GM12878 (cell line): Measurements from ENCODE around the gene SLC39A1.

Source experiments
- CREB1 ChIP-seq: IDR thresholded peaks from 2 replicates; pipeline ENCODE4 v1.6.1; 2012; ENCODE audit warnings: low read depth, mild to moderate bottlenecking, inconsistent platforms
- POLR2AphosphoS5 ChIP-seq: IDR thresholded peaks from 2 replicates; pipeline ENCODE4 v1.6.1; 2011; ENCODE audit warnings: mild to moderate bottlenecking, low read length, inconsistent platforms
- TAF1 ChIP-seq: IDR thresholded peaks from 2 replicates; pipeline ENCODE4 v1.6.1; 2011; ENCODE audit warnings: mild to moderate bottlenecking, low read depth, low read length, borderline replicate concordance
- YY1 ChIP-seq: IDR thresholded peaks from 2 replicates; pipeline ENCODE4 v1.6.1; 2011; ENCODE audit warnings: low read depth, mild to moderate bottlenecking, low read length
- TF ChIP-seq, protein P1 (sequence below), 3 experiments: IDR thresholded peaks in 2 of 3; conservative IDR thresholded peaks in 1 of 3; 2 replicates each; pipeline ENCODE4 v1.5.1; 2011; ENCODE audit warnings: low read depth in 3 of 3, low read length in 3 of 3, mild to moderate bottlenecking in 3 of 3, control low read depth in 2 of 3, moderate library complexity in 2 of 3, inconsistent platforms in 1 of 3, mixed read lengths in 1 of 3; ENCODE audit not compliant: control insufficient read depth in 2 of 3, insufficient read depth in 1 of 3; ENCODE audit errors: extremely low read depth in 1 of 3
- TF ChIP-seq, protein P2 (sequence below): IDR thresholded peaks from 2 replicates; pipeline ENCODE4 v1.6.1; 2011; ENCODE audit warnings: low read depth, mild to moderate bottlenecking, low read length, moderate library complexity, borderline replicate concordance; ENCODE audit errors: extremely low read depth

DNA sequence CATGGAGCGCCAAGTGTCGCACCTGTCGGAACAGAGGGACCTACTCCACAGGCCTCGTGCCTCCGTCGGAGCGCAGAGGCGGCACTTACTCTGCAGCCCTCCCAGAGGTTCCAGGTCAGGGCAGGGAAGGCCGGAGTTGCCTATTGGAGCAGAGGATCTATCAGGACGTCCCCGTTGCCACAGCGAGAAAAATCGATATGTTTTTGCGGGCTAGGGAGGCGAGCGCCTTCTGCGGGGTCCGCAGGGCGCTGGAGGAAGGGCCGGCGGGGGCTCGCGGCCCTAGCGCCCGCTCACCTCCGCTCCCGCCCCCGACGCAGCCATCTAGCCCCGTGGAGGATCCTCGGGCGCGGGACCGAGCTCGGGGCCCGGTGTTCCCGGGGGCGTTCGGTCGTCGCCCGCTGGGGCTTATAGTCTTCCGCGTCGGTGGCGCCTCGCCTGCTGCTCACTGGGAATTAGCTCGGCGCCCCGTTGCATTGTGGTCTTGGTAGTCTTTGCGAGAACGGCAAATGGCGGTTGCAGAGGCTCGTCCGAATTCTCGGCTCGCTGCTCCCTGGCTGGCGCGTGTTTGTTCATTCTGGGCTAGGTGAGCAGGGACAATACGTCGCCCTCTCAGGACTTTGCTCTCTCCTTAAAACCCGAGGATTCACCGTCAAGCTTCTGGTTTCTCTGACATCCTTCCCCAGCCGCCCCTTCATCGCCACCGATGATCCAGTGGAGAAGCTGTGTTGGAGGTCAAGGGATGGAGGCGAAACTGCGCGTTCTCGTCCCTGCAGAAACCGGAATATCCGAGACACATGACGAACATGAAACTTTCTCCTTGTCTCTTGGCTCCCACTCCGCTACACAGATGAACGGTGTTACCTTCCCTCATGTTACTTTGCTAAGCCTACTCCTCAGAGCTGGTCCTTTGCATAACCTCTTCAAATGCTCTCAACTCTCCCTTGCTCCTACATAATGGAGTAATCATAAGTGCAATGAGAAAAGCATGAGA, 14.2 kb upstream of the SLC39A1 start, which contains the start of gene JTB:
- TF ChIP-seq, protein P1, sequence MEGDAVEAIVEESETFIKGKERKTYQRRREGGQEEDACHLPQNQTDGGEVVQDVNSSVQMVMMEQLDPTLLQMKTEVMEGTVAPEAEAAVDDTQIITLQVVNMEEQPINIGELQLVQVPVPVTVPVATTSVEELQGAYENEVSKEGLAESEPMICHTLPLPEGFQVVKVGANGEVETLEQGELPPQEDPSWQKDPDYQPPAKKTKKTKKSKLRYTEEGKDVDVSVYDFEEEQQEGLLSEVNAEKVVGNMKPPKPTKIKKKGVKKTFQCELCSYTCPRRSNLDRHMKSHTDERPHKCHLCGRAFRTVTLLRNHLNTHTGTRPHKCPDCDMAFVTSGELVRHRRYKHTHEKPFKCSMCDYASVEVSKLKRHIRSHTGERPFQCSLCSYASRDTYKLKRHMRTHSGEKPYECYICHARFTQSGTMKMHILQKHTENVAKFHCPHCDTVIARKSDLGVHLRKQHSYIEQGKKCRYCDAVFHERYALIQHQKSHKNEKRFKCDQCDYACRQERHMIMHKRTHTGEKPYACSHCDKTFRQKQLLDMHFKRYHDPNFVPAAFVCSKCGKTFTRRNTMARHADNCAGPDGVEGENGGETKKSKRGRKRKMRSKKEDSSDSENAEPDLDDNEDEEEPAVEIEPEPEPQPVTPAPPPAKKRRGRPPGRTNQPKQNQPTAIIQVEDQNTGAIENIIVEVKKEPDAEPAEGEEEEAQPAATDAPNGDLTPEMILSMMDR (IDR thresholded peaks at IDR 0.05 in 2 of 3, conservative IDR thresholded peaks at IDR 0.05 in 1 of 3; ENCODE audit: control insufficient read depth in 2 of 3, extremely low read depth in 1 of 3, insufficient read depth in 1 of 3, low read depth in 3 of 3, low read length in 3 of 3): no peak
- TF ChIP-seq TAF1: peak; percentile 85; the same call in 1 of the 2 replicates
- TF ChIP-seq, protein P2, sequence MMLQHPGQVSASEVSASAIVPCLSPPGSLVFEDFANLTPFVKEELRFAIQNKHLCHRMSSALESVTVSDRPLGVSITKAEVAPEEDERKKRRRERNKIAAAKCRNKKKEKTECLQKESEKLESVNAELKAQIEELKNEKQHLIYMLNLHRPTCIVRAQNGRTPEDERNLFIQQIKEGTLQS: no peak
- peak; percentile 97 for TF ChIP-seq YY1
- peak; percentile 89 for TF ChIP-seq POLR2AphosphoS5
- peak; percentile 63 for TF ChIP-seq CREB1
